GM18870 (cell line): Measurements from ENCODE around the gene YY1AP1.
"Not testable (repeated sequence)": the region's sequence is repeated elsewhere in the genome, so short reads cannot be mapped to it uniquely, and the experiment has no call there.

Source experiments
- ATAC-seq: cut with Tn5 transposase; IDR thresholded peaks from one replicate; pipeline ENCODE4 v1.9.1; 2021; ENCODE audit warnings: moderate library complexity; ENCODE audit not compliant: unreplicated experiment

The YY1AP1 gene, protein sequence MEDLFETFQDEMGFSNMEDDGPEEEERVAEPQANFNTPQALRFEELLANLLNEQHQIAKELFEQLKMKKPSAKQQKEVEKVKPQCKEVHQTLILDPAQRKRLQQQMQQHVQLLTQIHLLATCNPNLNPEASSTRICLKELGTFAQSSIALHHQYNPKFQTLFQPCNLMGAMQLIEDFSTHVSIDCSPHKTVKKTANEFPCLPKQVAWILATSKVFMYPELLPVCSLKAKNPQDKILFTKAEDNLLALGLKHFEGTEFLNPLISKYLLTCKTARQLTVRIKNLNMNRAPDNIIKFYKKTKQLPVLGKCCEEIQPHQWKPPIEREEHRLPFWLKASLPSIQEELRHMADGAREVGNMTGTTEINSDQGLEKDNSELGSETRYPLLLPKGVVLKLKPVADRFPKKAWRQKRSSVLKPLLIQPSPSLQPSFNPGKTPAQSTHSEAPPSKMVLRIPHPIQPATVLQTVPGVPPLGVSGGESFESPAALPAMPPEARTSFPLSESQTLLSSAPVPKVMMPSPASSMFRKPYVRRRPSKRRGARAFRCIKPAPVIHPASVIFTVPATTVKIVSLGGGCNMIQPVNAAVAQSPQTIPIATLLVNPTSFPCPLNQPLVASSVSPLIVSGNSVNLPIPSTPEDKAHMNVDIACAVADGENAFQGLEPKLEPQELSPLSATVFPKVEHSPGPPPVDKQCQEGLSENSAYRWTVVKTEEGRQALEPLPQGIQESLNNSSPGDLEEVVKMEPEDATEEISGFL

GRCh38 chr1:155688324-155689080, at the start of gene YY1AP1:
Gene YY1AP1 (minus strand): TSS chr1:155688774. CDS start chr1:155680436, 8,338 bp downstream.
- peak; percentile 74 for ATAC-seq

DNA sequence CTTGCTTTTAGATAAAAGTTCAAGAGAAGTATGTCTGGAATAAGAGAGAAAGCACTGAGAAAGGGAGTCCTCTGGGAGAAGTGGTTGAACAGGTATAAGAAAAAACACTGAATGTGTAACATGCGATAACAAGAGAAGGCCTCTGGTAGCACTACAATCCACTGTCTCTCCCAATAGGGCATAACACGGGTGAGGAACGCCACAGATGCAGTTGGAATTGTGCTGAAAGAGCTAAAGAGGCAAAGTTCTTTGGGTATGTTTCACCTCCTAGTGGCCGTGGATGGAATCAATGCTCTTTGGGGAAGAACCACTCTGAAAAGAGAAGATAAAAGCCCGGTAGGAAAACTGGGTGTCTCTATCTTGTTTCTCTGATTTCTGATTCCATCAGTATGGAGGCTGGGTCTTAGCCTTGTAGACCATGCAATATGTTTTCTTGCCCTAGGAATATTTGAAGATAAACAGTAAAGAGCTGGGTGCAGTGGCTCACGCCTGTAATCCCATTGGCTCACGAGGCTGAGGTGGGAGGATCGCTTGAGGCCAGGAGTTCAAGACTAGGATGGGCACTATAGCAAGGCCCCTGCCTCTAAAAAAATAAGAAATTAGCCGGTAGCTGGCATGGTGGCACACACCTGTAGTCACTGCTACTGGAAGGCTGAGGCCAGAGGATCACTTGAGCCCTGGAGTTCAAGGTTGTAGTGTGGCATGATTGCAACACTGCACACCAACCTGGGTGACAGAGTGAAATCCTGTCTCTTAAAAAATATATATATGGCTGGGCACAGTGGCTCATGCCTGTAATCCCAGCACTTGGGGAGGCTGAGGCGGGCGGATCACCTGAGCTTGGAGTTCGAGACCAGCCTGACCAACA, 40.7 kb upstream of the YY1AP1 start:
- no peak for ATAC-seq

DNA sequence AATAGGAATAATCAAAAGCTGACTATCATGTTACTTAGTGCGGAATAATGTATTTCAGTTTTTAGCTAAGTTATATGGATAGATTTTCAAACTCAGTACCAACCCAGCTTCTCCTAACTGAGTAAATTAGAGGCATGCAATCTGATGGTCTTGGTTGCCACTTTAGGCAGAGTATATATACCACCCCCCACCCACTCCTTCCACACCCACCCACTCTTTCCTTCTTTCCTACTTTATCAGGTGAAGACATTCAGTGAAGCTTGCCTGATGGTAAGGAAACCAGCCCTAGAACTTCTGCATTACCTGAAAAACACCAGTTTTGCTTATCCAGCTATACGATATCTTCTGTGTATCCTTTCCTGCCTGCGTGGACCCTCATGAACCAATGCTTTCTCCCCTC, 36.6 kb upstream of the YY1AP1 start:
- ATAC-seq: no peak

GRCh38 chr1:155719703-155720102, 31.1 kb upstream of the YY1AP1 start:
- ATAC-seq: no peak

DNA sequence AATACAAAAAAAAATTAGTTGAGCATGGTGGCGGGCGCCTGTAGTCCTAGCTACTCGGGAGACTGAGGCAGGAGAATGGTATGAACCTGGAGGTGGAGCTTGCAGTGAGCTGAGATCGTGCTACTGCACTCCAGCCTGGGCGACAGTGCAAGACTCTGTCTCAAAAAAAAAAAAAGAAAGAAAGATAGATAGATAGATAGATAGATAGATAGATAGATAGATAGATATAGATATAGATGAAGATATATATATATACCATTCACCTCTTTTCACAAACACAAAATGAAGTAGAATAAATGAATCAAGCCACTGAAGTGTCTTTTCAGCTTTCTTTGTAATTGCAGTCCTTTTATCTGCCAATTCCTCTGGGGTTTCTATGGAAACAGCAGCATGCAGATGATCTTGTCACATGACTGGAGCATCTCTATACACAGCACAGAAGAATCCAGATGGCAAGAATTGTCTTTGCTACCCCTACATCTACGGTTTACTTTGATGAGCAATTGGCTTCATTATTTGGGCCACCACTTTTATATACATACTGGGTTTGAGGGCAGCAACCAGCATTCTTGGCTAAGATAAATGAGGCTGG, 30.0 kb upstream of the YY1AP1 start:
- not testable (repeated sequence) for ATAC-seq

DNA sequence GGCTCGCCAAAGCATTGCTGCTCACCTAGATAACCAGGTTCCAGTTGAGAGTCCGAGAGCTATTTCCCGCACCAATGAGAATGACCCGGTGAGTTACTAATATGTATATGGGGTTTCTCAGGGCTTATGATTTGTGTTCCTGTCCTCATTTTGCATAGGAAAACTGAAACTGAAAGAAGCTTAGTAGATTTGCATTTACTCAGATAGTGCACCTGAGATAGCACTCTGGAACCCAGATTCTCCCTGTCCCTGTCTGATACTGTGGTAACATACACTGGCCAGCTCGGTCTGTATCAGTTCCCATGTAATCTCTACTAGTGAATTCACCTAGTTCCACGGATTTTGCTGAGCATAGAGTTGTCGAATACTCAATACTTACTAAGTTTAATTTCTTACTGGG, 28.5 kb upstream of the YY1AP1 start:
- ATAC-seq: no peak

DNA sequence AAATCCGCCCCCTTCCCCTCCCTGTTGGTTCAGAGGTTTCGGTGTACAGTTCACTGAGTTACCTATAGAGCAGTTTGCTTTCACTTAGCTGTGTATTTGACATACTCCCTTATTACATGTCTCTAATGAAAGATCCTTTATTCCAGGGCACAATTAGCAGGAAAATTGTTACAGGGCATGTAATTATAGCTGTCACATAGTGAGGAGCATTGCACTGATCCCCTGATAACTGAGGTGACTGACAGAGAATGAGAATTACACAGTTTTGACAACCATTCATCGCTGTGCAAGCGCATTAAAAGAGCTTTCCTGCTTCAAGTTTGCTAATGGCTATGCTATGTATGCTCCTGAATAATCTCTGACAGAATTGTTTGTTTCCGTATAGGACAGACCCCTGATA, 27.2 kb upstream of the YY1AP1 start:
- ATAC-seq: no peak

- not testable (repeated sequence) for ATAC-seq
Observed at GRCh38 chr1:155715056-155715455, 26.5 kb upstream of the YY1AP1 start.

DNA sequence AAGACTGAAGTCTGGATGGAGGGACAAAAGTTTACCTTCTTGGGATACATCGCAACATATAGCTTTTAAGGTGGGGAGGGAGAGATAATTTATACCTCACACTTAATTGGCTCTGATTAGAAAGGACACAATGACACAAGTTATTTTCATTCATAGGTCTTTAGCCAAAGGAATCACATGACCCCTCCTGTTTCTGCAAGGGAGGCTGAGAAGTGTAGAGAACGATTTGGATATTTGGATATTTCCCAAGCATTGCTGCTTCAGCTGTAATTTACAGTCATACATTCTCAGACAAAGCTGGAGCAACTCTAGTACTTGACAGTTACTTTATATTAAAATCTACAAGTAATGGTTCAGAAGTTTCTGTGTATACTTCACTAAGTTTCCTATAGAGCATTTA, 24.5 kb upstream of the YY1AP1 start:
- no peak for ATAC-seq

- ATAC-seq: not testable (repeated sequence)
Observed at GRCh38 chr1:155712636-155713035, 24.1 kb upstream of the YY1AP1 start.

DNA sequence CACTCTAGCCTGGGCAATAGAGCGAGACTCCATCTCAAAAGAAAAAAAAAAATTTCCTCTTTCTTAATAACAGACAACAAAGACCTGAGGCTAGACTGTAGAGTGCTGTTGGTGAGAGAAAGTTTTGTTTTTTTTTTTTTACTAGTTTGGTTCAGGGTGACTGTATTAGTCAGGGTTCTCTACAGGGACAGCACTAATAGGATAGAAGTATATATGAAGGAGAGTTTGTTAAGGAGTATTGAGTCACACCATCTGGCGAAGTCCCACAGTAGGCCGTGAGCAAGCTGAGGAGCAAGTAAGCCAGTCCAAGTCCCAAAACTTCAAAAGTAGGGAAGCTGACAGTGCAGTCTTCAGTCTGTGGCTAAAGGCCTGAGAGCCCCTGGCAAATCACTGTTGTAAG, 22.9 kb upstream of the YY1AP1 start:
- ATAC-seq: not testable (repeated sequence)

DNA sequence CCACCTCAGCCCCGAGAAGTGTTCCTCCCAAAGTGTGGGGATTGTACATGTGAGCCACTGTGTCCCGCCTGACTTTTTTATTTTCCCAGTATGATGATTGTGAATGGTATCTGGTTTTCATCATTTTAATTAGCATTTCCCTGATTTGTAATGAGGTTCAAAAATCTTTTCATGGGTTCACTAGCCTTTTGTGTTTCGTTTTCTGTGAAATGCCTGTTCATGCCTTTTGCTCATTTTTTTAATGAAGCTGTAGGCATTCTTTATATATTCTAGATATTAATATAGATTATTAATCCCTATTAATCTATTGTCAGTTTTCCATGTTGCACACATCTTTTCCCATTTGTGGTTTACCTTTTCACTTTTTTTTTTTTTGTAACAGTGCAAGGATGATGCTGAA, 20.8 kb upstream of the YY1AP1 start:
- ATAC-seq: no peak

GRCh38 chr1:155706139-155706538, 17.6 kb upstream of the YY1AP1 start:
- no peak for ATAC-seq

GRCh38 chr1:155704414-155704813, 15.8 kb upstream of the YY1AP1 start:
- ATAC-seq: not testable (repeated sequence)

DNA sequence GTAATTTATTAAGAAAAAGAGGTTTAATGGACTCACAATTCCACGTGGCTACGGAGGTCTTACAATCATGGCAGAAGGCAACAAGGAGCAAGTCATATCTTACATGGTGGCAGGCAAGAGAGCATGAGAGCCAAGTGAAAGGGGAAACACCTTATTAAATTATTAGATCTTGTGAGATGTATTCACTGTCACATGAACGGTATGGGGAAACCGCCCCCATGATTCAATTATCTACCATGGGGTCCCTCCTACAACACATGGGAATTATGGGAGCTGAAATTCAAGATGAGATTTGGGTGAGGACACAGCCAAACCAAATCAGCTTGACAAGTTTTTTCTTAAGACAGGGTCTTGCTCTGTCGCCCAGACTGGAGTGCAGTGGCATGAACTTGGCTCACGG, 14.6 kb upstream of the YY1AP1 start:
- ATAC-seq: no peak

DNA sequence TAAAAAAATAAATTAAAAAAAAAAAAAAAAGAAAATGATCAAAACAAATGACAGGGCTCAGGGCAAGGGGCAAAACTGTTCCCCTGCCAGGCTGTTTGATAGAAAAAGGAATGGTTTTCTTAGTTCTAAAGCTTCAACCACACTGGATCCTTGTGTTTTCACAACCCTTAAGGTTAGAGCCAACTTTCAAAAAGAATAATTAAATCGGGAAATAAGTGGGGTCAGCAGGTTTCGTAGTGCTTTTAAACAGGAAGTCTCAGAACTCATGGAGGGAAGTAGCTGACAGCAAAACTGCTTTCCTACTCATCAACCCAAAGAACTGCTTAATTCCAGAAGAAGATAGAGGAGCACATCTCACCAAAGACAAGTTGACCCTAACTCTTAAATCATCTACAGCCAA, 13.1 kb upstream of the YY1AP1 start:
- not testable (repeated sequence) for ATAC-seq

- ATAC-seq: not testable (repeated sequence)
Observed at GRCh38 chr1:155699062-155699461, 10.5 kb upstream of the YY1AP1 start.

GRCh38 chr1:155698382-155699038, 9.9 kb upstream of the YY1AP1 start:
- no peak for ATAC-seq

DNA sequence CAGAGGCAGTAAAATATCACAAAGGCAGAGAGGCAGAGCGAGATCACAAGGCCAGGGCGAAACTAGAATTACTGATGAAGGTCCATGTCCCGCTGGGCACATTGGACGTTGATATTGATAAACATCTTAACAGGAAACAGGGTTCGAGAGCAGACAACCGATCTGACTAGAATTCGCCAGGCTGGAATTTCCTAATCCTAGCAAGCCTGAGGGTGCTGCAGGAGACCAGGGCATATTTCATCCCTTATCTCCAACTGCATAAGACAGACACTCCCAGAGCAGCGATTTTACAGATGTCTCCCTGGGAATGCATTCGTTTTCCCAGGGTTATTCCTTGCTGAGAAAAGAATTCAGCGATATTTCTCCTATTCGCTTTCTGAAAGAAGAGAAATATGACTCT, 9.0 kb upstream of the YY1AP1 start:
- ATAC-seq: not testable (repeated sequence)

DNA sequence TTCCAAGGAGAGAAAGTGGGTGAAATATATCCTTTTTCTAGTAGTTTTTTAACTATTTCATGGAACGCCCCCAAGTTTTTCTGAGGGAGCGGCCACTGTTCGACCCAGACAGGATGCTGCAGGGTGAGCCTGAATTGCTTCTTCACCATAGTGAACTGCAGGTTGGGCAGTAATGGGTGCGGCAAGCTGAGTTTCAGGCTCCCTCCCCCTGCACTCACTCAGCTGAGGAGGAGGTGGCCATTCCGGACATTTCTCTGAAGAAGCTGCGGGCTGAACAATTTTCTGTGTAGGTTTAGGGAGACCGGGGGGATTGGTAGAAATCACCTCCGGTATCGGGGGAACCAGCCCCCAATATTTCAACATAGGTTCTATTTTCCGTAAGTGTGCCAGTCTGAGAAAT, 8.5 kb upstream of the YY1AP1 start:
- ATAC-seq: no peak
